GM21423 (cell line): Measurements from ENCODE around the gene THADA.

Experiments
- ATAC-seq: cut with Tn5 transposase; IDR thresholded peaks from one replicate; pipeline ENCODE4 v1.9.1; 2021; ENCODE audit warnings: mild to moderate bottlenecking, moderate library complexity; ENCODE audit not compliant: unreplicated experiment

The THADA gene

GRCh38 chr2:43472527-43473194 is 123.2 kb downstream of the THADA start:
- no peak for ATAC-seq

GRCh38 chr2:43469713-43470112 is 126.1 kb downstream of the THADA start:
- no peak for ATAC-seq

- no peak for ATAC-seq
Measured at GRCh38 chr2:43469094-43469493, 126.7 kb downstream of the THADA start.

- ATAC-seq: no peak
Measured at GRCh38 chr2:43467891-43468290, 127.9 kb downstream of the THADA start.

GRCh38 chr2:43465234-43465633 is 130.6 kb downstream of the THADA start:
- no peak for ATAC-seq

- no peak for ATAC-seq
Measured at GRCh38 chr2:43464590-43464989, 131.2 kb downstream of the THADA start.

GRCh38 chr2:43462866-43463641 is 132.8 kb downstream of the THADA start:
- ATAC-seq: no peak

GRCh38 chr2:43461453-43462073 is 134.3 kb downstream of the THADA start:
- peak; percentile 80 for ATAC-seq

GRCh38 chr2:43460611-43461365 is 135.1 kb downstream of the THADA start:
- ATAC-seq: no peak

- no peak for ATAC-seq
Measured at GRCh38 chr2:43460174-43460546, 135.7 kb downstream of the THADA start.

- no peak for ATAC-seq
Measured at GRCh38 chr2:43459446-43460173, 136.2 kb downstream of the THADA start.

GRCh38 chr2:43458014-43458628 is 137.7 kb downstream of the THADA start:
- ATAC-seq: no peak

- no peak for ATAC-seq
Measured at GRCh38 chr2:43455731-43456642, 139.9 kb downstream of the THADA start.

GRCh38 chr2:43455296-43455695 is 140.5 kb downstream of the THADA start:
- ATAC-seq: no peak

GRCh38 chr2:43454791-43455190 is 141.0 kb downstream of the THADA start:
- no peak for ATAC-seq

- ATAC-seq: no peak
Measured at GRCh38 chr2:43453179-43454170, 142.4 kb downstream of the THADA start.

- no peak for ATAC-seq
Measured at GRCh38 chr2:43452318-43452731, 143.5 kb downstream of the THADA start.

- no peak for ATAC-seq
Measured at GRCh38 chr2:43450617-43451016, 145.2 kb downstream of the THADA start.
